Keratinocyte (primary cell): ENCODE measurements around the gene NLK. TPM values are rescaled to one million over a fixed set of nuclear protein-coding genes. Genes with fewer than 3 reads are reported as not detected.

Source experiments
- DNase-seq: peaks from one replicate; pipeline ENCODE4 v3.0.0-alpha.2; 2011; ENCODE audit warnings: low read depth, missing footprints, low spot score
- FAIRE-seq: peaks from 2 replicates; lab custom pipeline; 2011; peaks lifted over from hg19 to GRCh38; lab: Jason Lieb, UNC
- H2AFZ ChIP-seq: 2 replicates; pipeline ENCODE4 v1.6.0; 2012; ENCODE audit warnings: low read length, control low read depth, inconsistent platforms; ENCODE audit not compliant: control insufficient read depth
- H3K27ac ChIP-seq: 2 replicates; pipeline ENCODE4 v1.5.1; 2011; ENCODE audit warnings: low read length; ENCODE audit not compliant: control insufficient read depth, insufficient read depth
- H3K27me3 ChIP-seq: 3 replicates; pipeline ENCODE4 v1.6.0; 2011; ENCODE audit warnings: low read length; ENCODE audit not compliant: control insufficient read depth, insufficient read depth; ENCODE audit errors: extremely low read depth
- H3K36me3 ChIP-seq, 2 experiments: 2 replicates in 1 of 2; 3 replicates in 1 of 2; pipeline ENCODE4 v1.5.1; 2011; ENCODE audit warnings: low read length in 2 of 2, mild to moderate bottlenecking in 1 of 2; ENCODE audit not compliant: control insufficient read depth in 2 of 2, insufficient read depth in 2 of 2; ENCODE audit errors: extremely low read depth in 1 of 2
- H3K4me1 ChIP-seq: 3 replicates; pipeline ENCODE4 v1.5.1; 2011; ENCODE audit warnings: low read length; ENCODE audit not compliant: control insufficient read depth, insufficient read depth; ENCODE audit errors: extremely low read depth
- H3K4me2 ChIP-seq: 3 replicates; pipeline ENCODE4 v1.6.0; 2011; ENCODE audit warnings: low read depth, low read length; ENCODE audit not compliant: control insufficient read depth, insufficient read depth; ENCODE audit errors: extremely low read depth
- H3K4me3 ChIP-seq, 3 experiments: fragments of 200-600 bp in 1 of 3; sonication (generic) in 1 of 3; 2 replicates in 2 of 3; 3 replicates in 1 of 3; pipeline ENCODE4 v1.5.1; 2011 to 2016; ENCODE audit warnings: low read length in 3 of 3, mild to moderate bottlenecking in 3 of 3, control low read depth in 2 of 3, inconsistent platforms in 1 of 3, low read depth in 1 of 3, mixed read lengths in 1 of 3, mixed run types in 1 of 3, moderate library complexity in 1 of 3; ENCODE audit not compliant: control insufficient read depth in 2 of 3, insufficient read depth in 2 of 3; ENCODE audit errors: extremely low read depth in 1 of 3
- H3K79me2 ChIP-seq: 2 replicates; pipeline ENCODE4 v1.6.0; 2012; ENCODE audit warnings: low read length; ENCODE audit not compliant: control insufficient read depth, insufficient read depth
- H3K9ac ChIP-seq: 3 replicates; pipeline ENCODE4 v1.6.0; 2011; ENCODE audit warnings: low read length; ENCODE audit not compliant: control insufficient read depth, insufficient read depth; ENCODE audit errors: extremely low read depth
- H3K9me1 ChIP-seq: 3 replicates; pipeline ENCODE4 v1.6.0; 2011; ENCODE audit warnings: low read length; ENCODE audit not compliant: control insufficient read depth, insufficient read depth; ENCODE audit errors: extremely low read depth
- H3K9me3 ChIP-seq: 2 replicates; pipeline ENCODE4 v1.5.1; 2012; ENCODE audit warnings: low read depth, low read length; ENCODE audit not compliant: control insufficient read depth
- H4K20me1 ChIP-seq: 3 replicates; pipeline ENCODE4 v1.6.0; 2011; ENCODE audit warnings: low read length; ENCODE audit not compliant: control insufficient read depth, insufficient read depth; ENCODE audit errors: extremely low read depth
- CTCF ChIP-seq, 3 experiments: IDR thresholded peaks in 1 of 3; conservative IDR thresholded peaks in 1 of 3; optimal IDR thresholded peaks in 1 of 3; 2 replicates in 2 of 3; 3 replicates in 1 of 3; pipeline versions ENCODE3 to v1.5.1; 2011; ENCODE audit warnings: low read length in 3 of 3, mild to moderate bottlenecking in 3 of 3, moderate library complexity in 2 of 3, control low read depth in 1 of 3, inconsistent platforms in 1 of 3; ENCODE audit not compliant: insufficient read depth in 2 of 3; ENCODE audit errors: extremely low read depth in 1 of 3
- EZH2 ChIP-seq: IDR thresholded peaks from one replicate; pipeline ENCODE4 v1.6.1; 2012; ENCODE audit warnings: inconsistent platforms, mild to moderate bottlenecking, low read length, moderate library complexity
- dilution Hi-C: fragments of 300-500 bp; cut with MboI; formaldehyde crosslinking; loops from one replicate; pipeline ENCODE4 v1.7.0; 2020; ENCODE audit warnings: low sequenced_read_pairs; ENCODE audit not compliant: extremely low pct_ligation_motif_present
- polyA plus RNA-seq, 5 experiments: library from polyadenylated mRNA; depleted of rRNA in 3 of 5; stranded (reverse) in 3 of 5; stranded (forward) in 1 of 5; unstranded in 1 of 5; fragments of >200 nt; gene quantifications; 1 replicate in 1 of 5; 2 replicates in 3 of 5; 3 replicates in 1 of 5; pipeline versions ENCODE4 v1.2.1 to v1.2.3, GENCODE V29; 2011 to 2012; ENCODE audit warnings: missing spikeins in 2 of 5, low read depth in 1 of 5, low replicate concordance in 1 of 5

NLK gene
- polyA plus RNA-seq, 1 donor (not counting 4 experiments of a cell fraction or from before 2014, with no cell fraction given), result 20.9 TPM

- H3K9ac ChIP-seq, result no peak overlapping the region
- H3K27me3 ChIP-seq, result no peaks in the 10 kb centered on the region
- no peak overlapping the region for H3K4me2 ChIP-seq
- H3K79me2 ChIP-seq, result no peaks in the 10 kb centered on the region
- H3K9me1 ChIP-seq, result no peaks in the 10 kb centered on the region
- H3K4me1 ChIP-seq, result peaks cover 4% of the 10 kb centered on the region
- H3K9me3 ChIP-seq, result no peaks in the 10 kb centered on the region
- H2AFZ ChIP-seq, result no peak overlapping the region
- FAIRE-seq (no peak), DNase-seq (no peak)
- H3K36me3 ChIP-seq, result no peaks in the 10 kb centered on the region
- TF ChIP-seq EZH2 (no peak), CTCF (optimal IDR thresholded peaks at IDR 0.05 in 1 of 3, IDR thresholded peaks at IDR 0.05 in 1 of 3, conservative IDR thresholded peaks at IDR 0.05 in 1 of 3; ENCODE audit: extremely low read depth in 1 of 3, insufficient read depth in 2 of 3, low read length in 3 of 3) (no peak)
- dilution Hi-C loops, result no loop called here
- no peak overlapping the region for H3K27ac ChIP-seq
- no peak overlapping the region for H3K4me3 ChIP-seq
- H4K20me1 ChIP-seq, result no peaks in the 10 kb centered on the region
These were observed 179.4 kb downstream of the NLK start for GRCh38 chr17:28221751-28222414.

- Histone ChIP-seq H3K36me3 (no peaks in the 10 kb centered on the region), H3K4me3 (no peak overlapping the region), H3K79me2 (no peaks in the 10 kb centered on the region), H2AFZ (no peak overlapping the region), H3K9me3 (no peaks in the 10 kb centered on the region), H3K9me1 (no peaks in the 10 kb centered on the region), H3K27ac (no peak overlapping the region), H3K4me1 (peaks cover 3% of the 10 kb centered on the region), H3K4me2 (no peak overlapping the region), H3K9ac (no peak overlapping the region), H3K27me3 (peaks cover 5% of the 10 kb centered on the region), H4K20me1 (no peaks in the 10 kb centered on the region)
- no peak for DNase-seq
- dilution Hi-C loops, result no loop called here
- FAIRE-seq, result no peak
- no peak for TF ChIP-seq EZH2
- TF ChIP-seq CTCF (optimal IDR thresholded peaks at IDR 0.05 in 1 of 3, IDR thresholded peaks at IDR 0.05 in 1 of 3, conservative IDR thresholded peaks at IDR 0.05 in 1 of 3; ENCODE audit: extremely low read depth in 1 of 3, insufficient read depth in 2 of 3, low read length in 3 of 3), result no peak
These were observed 182.8 kb downstream of the NLK start for GRCh38 chr17:28225271-28225670.
